K562 (cell line): ENCODE results near the gene RCSD1. TPM values are rescaled to one million over a fixed set of nuclear protein-coding genes. Genes with fewer than 3 reads are reported as not detected.
A peak's percentile ranks its signal among the peaks of the same experiment; 100 is the strongest.

Source experiments
- ATAC-seq: fragments of 200-7000 bp; cut with Tn5 transposase; 3 replicates; pipeline ENCODE4 v1.9.1; 2020; ENCODE audit warnings: moderate library complexity
- BruUV-seq: library from RNA; stranded (reverse); fragments of 400-500 nt; replicated peaks from 2 replicates; lab custom pipeline; 2021; lab: Mats Ljungman, UMichigan
- CTCF ChIA-PET: fragments of 300-600 bp; formaldehyde crosslinking; extraction: SDS; loops from one replicate; lab custom pipeline; 2021; ENCODE audit warnings: low intra/inter-chr PET ratio; lab: Yijun Ruan, JAX
- POLR2A ChIA-PET: fragments of 300-600, 350-650 bp; sonication (Branson Sonifier 250); formaldehyde crosslinking; extraction: SDS; loops from one replicate; lab custom pipeline; 2021; ENCODE audit warnings: antibody characterized with exemption, inconsistent platforms; lab: Yijun Ruan, JAX
- DNase-seq, 4 experiments: peaks; one replicate each; pipeline versions ENCODE4 v3.0.0 to v3.0.0-alpha.2; 2011 to 2018; ENCODE audit warnings: low spot score in 3 of 4, mixed read lengths in 3 of 4; ENCODE audit errors: extremely low read depth in 1 of 4
- FAIRE-seq: peaks from 2 replicates; lab custom pipeline; 2011; peaks lifted over from hg19 to GRCh38; lab: Jason Lieb, UNC
- H2AFZ ChIP-seq: 2 replicates; pipeline ENCODE4 v1.6.0; 2011; ENCODE audit warnings: low read depth, low read length, control low read depth, inconsistent platforms
- H3K27ac ChIP-seq: fragments of 200-600 bp; 3 replicates; pipeline ENCODE4 v1.8.0; 2011; ENCODE audit warnings: low read depth, mild to moderate bottlenecking, control low read depth, inconsistent platforms, low read length, moderate library complexity, mixed read lengths; ENCODE audit errors: extremely low read depth
- H3K27me3 ChIP-seq, 2 experiments: fragments of 300-600 bp in 1 of 2; 2 replicates in 1 of 2; 3 replicates in 1 of 2; pipeline versions ENCODE4 v1.6.0 to v1.8.0; 2011; ENCODE audit warnings: inconsistent platforms in 2 of 2, low read length in 2 of 2, mild to moderate bottlenecking in 1 of 2, mixed read lengths in 1 of 2, moderate library complexity in 1 of 2; ENCODE audit not compliant: control insufficient read depth in 2 of 2, insufficient read depth in 2 of 2
- H3K36me3 ChIP-seq: fragments of 300-600 bp; 3 replicates; pipeline ENCODE4 v1.8.0; 2011; ENCODE audit warnings: mild to moderate bottlenecking, low read length, inconsistent platforms; ENCODE audit not compliant: control insufficient read depth, insufficient read depth
- H3K4me1 ChIP-seq, 2 experiments: fragments of 200-600 bp in 1 of 2; replicated peaks in 1 of 2; 2 replicates in 1 of 2; 3 replicates in 1 of 2; pipeline versions ENCODE4 v1.5.1 to v1.8.0; 2011; ENCODE audit warnings: inconsistent platforms in 2 of 2, low read length in 2 of 2, mild to moderate bottlenecking in 1 of 2, mixed read lengths in 1 of 2, moderate library complexity in 1 of 2; ENCODE audit not compliant: control insufficient read depth in 2 of 2, insufficient read depth in 2 of 2
- H3K4me2 ChIP-seq: 2 replicates; pipeline ENCODE4 v1.6.1; 2011; ENCODE audit warnings: low read length, control low read depth, inconsistent platforms, mixed read lengths; ENCODE audit not compliant: insufficient read depth
- H3K4me3 ChIP-seq: fragments of 200-600 bp; sonication (generic), shearing (Covaris generic); 2 replicates; pipeline ENCODE4 v1.5.1; 2016; ENCODE audit warnings: control low read depth, inconsistent platforms
- H3K79me2 ChIP-seq: fragments of 200-600 bp; 3 replicates; pipeline ENCODE4 v1.8.0; 2011; ENCODE audit warnings: low read length, inconsistent platforms; ENCODE audit not compliant: control insufficient read depth, insufficient read depth
- H3K9ac ChIP-seq, 2 experiments: 2 replicates each; pipeline versions ENCODE4 v1.6.0 to v1.6.1; 2011; ENCODE audit warnings: low read depth in 2 of 2, low read length in 2 of 2, control low read depth in 1 of 2, inconsistent platforms in 1 of 2, mild to moderate bottlenecking in 1 of 2, mixed read lengths in 1 of 2; ENCODE audit not compliant: insufficient read depth in 1 of 2
- H3K9me1 ChIP-seq: one replicate; pipeline ENCODE4 v1.6.0; 2011; ENCODE audit warnings: inconsistent platforms, mild to moderate bottlenecking, low read length, moderate library complexity; ENCODE audit not compliant: control insufficient read depth, insufficient read depth
- H3K9me3 ChIP-seq: replicated peaks from 2 replicates; pipeline ENCODE4 v1.5.1; 2011; ENCODE audit warnings: low read depth, low read length, inconsistent platforms; ENCODE audit not compliant: control insufficient read depth, insufficient read depth
- H4K20me1 ChIP-seq: replicated peaks from 2 replicates; pipeline ENCODE4 v1.6.1; 2011; ENCODE audit warnings: low read length, inconsistent platforms, mixed read lengths; ENCODE audit not compliant: control insufficient read depth, insufficient read depth
- CBX8 ChIP-seq: fragments of 200-600 bp; sonication (generic); IDR thresholded peaks from 2 replicates; pipeline ENCODE4 v1.6.1; 2012; ENCODE audit warnings: borderline replicate concordance, mixed run types, low read depth, mild to moderate bottlenecking, moderate library complexity, mixed read lengths, low read length, control low read depth, inconsistent platforms; ENCODE audit not compliant: poor library complexity, severe bottlenecking; ENCODE audit errors: extremely low read depth
- IFI16 ChIP-seq: fragments of 250-450 bp; sonication (Bioruptor Pico); IDR thresholded peaks from 2 replicates; pipeline ENCODE4 v2.1.2; 2022; ENCODE audit warnings: mild to moderate bottlenecking, inconsistent platforms
- NR1H2 ChIP-seq: sonication (generic); formaldehyde crosslinking; IDR thresholded peaks from 2 replicates; pipeline ENCODE4 v1.4.0; 2020; ENCODE audit warnings: mild to moderate bottlenecking, missing genetic modification reagents
- PCBP2 ChIP-seq: fragments of 200-400 bp; formaldehyde crosslinking; IDR thresholded peaks from 2 replicates; pipeline ENCODE4 v1.6.1; 2018; ENCODE audit warnings: low read length, low read depth, mild to moderate bottlenecking, moderate library complexity; ENCODE audit not compliant: poor library complexity, severe bottlenecking
- SETDB1 ChIP-seq: IDR thresholded peaks from one replicate; pipeline ENCODE4 v1.6.1; 2012; ENCODE audit warnings: low read length, control low read depth, inconsistent platforms
- ZBTB7A ChIP-seq: IDR thresholded peaks from 2 replicates; pipeline ENCODE4 v1.6.1; 2011; ENCODE audit warnings: low read depth, mild to moderate bottlenecking, low read length, moderate library complexity, borderline replicate concordance; ENCODE audit not compliant: control insufficient read depth
- ZNF316 ChIP-seq: fragments of 450-650 bp; IDR thresholded peaks from 2 replicates; pipeline ENCODE4 v1.6.1; 2016
- whole genome bisulfite sequencing: fragments of 100-300 bp; shearing (Covaris generic); methylation state at CpG from one replicate; pipeline ENCODE4 v1.1.6; 2016; ENCODE audit warnings: low coverage, mixed read lengths; ENCODE audit not compliant: insufficient coverage; ENCODE audit errors: missing lambda C conversion rate; 5-methylcytosine and 5-hydroxymethylcytosine counted together
- in situ Hi-C: fragments of 300-500 bp; cut with MboI; formaldehyde crosslinking; loops from 4 replicates; pipeline ENCODE4 v1.15.0; 2018; ENCODE audit warnings: inconsistent platforms, mixed read lengths
- intact Hi-C: fragments of 100-400 bp; cut with micrococcal nuclease; formaldehyde crosslinking; loops from 2 replicates; pipeline ENCODE4 v1.14.2; 2022
- polyA plus RNA-seq, 8 experiments: library from polyadenylated mRNA; depleted of rRNA in 4 of 8; stranded (reverse) in 5 of 8; unstranded in 3 of 8; fragments of >200 nt; fragmentation: Nextera tagmentation in 2 of 8; fragmentation: Illumina TruSeq in 1 of 8; extraction: Ambion mirVana in 2 of 8; extraction: Trizol in 1 of 8; gene quantifications; 2 replicates each; pipeline versions ENCODE4 v1.2.1 to v1.2.3, GENCODE V29; 2011 to 2014; ENCODE audit warnings: inconsistent platforms in 1 of 8, missing spikeins in 1 of 8
- total RNA-seq, 7 experiments: library from RNA; depleted of rRNA in 6 of 7; stranded (reverse); fragments of >200 nt in 6 of 7; fragmentation: Illumina TruSeq in 2 of 7; extraction: Trizol in 2 of 7; gene quantifications; 2 replicates each; pipeline versions ENCODE4 v1.2.1 to v1.2.3, GENCODE V29; 2011 to 2021; ENCODE audit warnings: low replicate concordance in 1 of 7
- TF ChIP-seq, protein P1 (sequence below): fragments of 250-450 bp; sonication (Bioruptor Pico); IDR thresholded peaks from 2 replicates; pipeline ENCODE4 v1.8.0; 2021; ENCODE audit warnings: borderline replicate concordance, mild to moderate bottlenecking, moderate library complexity; ENCODE audit not compliant: poor library complexity, severe bottlenecking

The RCSD1 gene
- total and polyA plus RNA-seq, 9 of the 15 experiments (the other 6 are each of a cell fraction or from before 2014, with no cell fraction given) = 7.8 to 69.8 (median 45.3) TPM

DNA sequence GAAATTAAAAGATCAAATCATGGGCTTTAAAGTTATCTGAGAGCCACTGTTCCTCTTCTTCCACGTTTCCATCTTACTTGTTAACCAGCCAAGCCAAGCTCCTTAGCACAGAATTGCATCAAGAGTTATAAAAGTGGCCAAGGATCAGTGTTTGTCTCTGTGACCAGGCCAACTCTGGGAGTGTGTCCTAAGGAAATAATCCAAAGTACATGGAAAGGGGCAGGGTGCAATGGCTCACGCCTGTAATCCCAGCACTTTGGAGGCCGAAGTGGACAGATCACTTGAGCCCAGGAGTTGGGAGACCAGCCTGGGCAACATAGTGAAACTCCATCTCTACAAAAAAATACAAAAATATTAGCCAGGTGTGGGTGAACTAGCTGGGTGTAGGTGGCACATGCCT, 81.8 kb downstream of the RCSD1 start (continued):
- TF ChIP-seq CBX8 (no peak), PCBP2 (no peak), SETDB1 (no peak), ZNF316 (no peak), ZBTB7A (no peak)

DNA sequence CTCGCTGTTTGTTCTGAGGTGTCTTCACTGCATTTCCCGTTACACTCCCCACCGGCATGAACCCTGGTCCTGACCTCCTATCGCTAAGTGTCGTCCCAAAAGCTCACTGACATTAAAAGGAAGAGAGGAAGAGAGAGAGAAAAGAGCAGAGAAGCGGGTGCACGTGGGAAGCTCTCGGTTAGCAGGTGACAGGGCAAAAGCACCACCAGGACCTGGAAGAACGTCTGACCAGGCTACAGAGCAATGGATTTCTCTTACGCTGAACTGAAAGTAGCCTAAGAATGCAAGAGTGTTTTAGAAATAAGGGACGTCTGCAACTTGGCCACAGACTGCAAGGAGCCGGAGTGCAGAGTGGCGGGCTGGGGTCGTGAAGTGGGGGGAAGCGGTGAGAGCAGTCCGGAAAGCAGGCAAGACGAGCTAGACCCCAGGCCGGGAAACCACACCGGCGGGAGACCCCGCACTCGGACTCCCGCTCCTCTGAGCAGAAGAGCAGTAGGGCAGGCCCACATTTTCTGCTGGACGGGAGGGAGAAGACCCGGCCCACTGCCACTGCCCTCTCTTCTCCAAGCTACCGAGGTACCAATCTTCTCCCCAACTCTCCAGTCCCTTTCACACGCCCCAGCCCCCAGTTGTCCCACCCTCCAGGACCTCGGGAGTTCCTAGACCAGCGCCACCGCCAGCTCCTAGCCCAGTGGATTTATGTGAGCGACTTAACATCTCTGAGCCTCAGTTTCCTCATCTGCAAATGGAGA, 83.5 kb downstream of the RCSD1 start:
- ChIA-PET CTCF (interaction anchor here (1.0 kb wide), 1 partner anchor 90 kb away, joined by 3 read pairs; no protein-coding TSS in a partner anchor), POLR2A (interaction anchor here (0.8 to 3.4 kb wide), 14 partner anchors 9 to 755 kb away, joined by 3 to 25 read pairs (median 4); partner anchors contain the start of genes CREG1, DCAF6 and MPC2)
- ATAC-seq (no peak), FAIRE-seq (no peak), DNase-seq (peak in 1 of 4 experiments; percentile 32)
- in situ Hi-C loops = no loop called here
- Histone ChIP-seq H3K79me2 (no peaks in the 10 kb centered on the region), H4K20me1 (no peaks in the 10 kb centered on the region), H3K4me3 (peak overlapping the region; percentile 66), H3K27me3 (no peaks in the 10 kb centered on the region), H3K27ac (peak overlapping the region; percentile 99), H3K9me1 (no peaks in the 10 kb centered on the region), H3K4me2 (peak overlapping the region; percentile 98), H3K4me1 (peaks cover 13 to 18% of the 10 kb centered on the region in 2 experiments), H2AFZ (peak overlapping the region; percentile 100), H3K9me3 (no peaks in the 10 kb centered on the region), H3K9ac (peak overlapping the region; percentile 98 to 99), H3K36me3 (no peaks in the 10 kb centered on the region)
- intact Hi-C loops = loop anchor here (2.0 kb wide), 4 partner anchors 47 to 369 kb away; partner anchors contain the start of genes DCAF6 and MPC2
- no TSS peak for BruUV-seq
- WGBS = 60% methylated on average over 23 of the region's 31 CpGs
- TF ChIP-seq, protein P1, sequence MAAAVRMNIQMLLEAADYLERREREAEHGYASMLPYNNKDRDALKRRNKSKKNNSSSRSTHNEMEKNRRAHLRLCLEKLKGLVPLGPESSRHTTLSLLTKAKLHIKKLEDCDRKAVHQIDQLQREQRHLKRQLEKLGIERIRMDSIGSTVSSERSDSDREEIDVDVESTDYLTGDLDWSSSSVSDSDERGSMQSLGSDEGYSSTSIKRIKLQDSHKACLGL (CRISPR knock-in tag) = no peak
- TF ChIP-seq IFI16 (CRISPR knock-in tag) (no peak), NR1H2 (0 out of 2 replicates have a peak, but pooled peaks have one; percentile 10)
